GM23338 (cell line): ENCODE measurements around the gene MTHFD1L. TPM values are rescaled to one million over a fixed set of nuclear protein-coding genes. Genes with fewer than 3 reads are reported as not detected.

ENCODE experiments used
- ATAC-seq: fragments of 200-7000 bp; cut with Tn5 transposase; 3 replicates; pipeline ENCODE4 v1.9.1; 2020
- DNase-seq: peaks from one replicate; pipeline ENCODE4 v3.0.0-alpha.2; 2015; ENCODE audit warnings: low spot score
- H2AFZ ChIP-seq: fragments of 200-600 bp; sonication (generic); 2 replicates; pipeline ENCODE4 v1.8.0; 2016; ENCODE audit warnings: antibody characterized with exemption, mild to moderate bottlenecking, moderate library complexity
- H3F3A ChIP-seq: fragments of 200-600 bp; sonication (generic); replicated peaks from 2 replicates; pipeline ENCODE4 v1.8.0; 2017; ENCODE audit warnings: antibody characterized with exemption, mixed run types, low read depth
- H3K27ac ChIP-seq: fragments of 200-600 bp; sonication (generic); 2 replicates; pipeline ENCODE4 v1.6.1; 2016; ENCODE audit warnings: low read depth
- H3K27me3 ChIP-seq: fragments of 200-600 bp; sonication (generic); 2 replicates; pipeline ENCODE4 v1.8.0; 2016; ENCODE audit warnings: mild to moderate bottlenecking, mixed run types, moderate library complexity; ENCODE audit not compliant: insufficient read depth
- H3K36me3 ChIP-seq: fragments of 200-600 bp; sonication (generic); 2 replicates; pipeline ENCODE4 v1.8.0; 2016; ENCODE audit warnings: mild to moderate bottlenecking; ENCODE audit not compliant: insufficient read depth
- H3K4me1 ChIP-seq: fragments of 200-600 bp; sonication (generic); 2 replicates; pipeline ENCODE4 v1.8.0; 2016; ENCODE audit warnings: mild to moderate bottlenecking, moderate library complexity; ENCODE audit not compliant: insufficient read depth
- H3K4me2 ChIP-seq: fragments of 200-600 bp; sonication (generic); 2 replicates; pipeline ENCODE4 v1.7.1; 2017; ENCODE audit warnings: mixed run types
- H3K4me3 ChIP-seq: fragments of 200-600 bp; sonication (generic); 2 replicates; pipeline ENCODE4 v1.6.1; 2016; ENCODE audit warnings: mixed run types
- H3K79me2 ChIP-seq: fragments of 200-600 bp; sonication (generic); replicated peaks from 2 replicates; pipeline ENCODE4 v1.8.0; 2017; ENCODE audit warnings: mild to moderate bottlenecking; ENCODE audit not compliant: insufficient read depth
- H3K9me2 ChIP-seq: fragments of 200-600 bp; sonication (generic); 2 replicates; pipeline ENCODE4 v1.8.0; 2017; ENCODE audit not compliant: insufficient read depth
- H4K20me1 ChIP-seq: fragments of 200-600 bp; sonication (generic); replicated peaks from 2 replicates; pipeline ENCODE4 v1.8.0; 2017; ENCODE audit warnings: mild to moderate bottlenecking; ENCODE audit not compliant: insufficient read depth
- H3K27ac Mint-ChIP-seq: 2 replicates; pipeline ENCODE4 v1.8.0; 2020; ENCODE audit warnings: inconsistent platforms, mild to moderate bottlenecking, moderate library complexity, mixed read lengths
- H3K27me3 Mint-ChIP-seq: 3 replicates; pipeline ENCODE4 v1.8.0; 2022; ENCODE audit warnings: low read depth, mild to moderate bottlenecking, moderate library complexity, mixed read lengths, inconsistent platforms; ENCODE audit not compliant: insufficient read depth, poor library complexity
- H3K36me3 Mint-ChIP-seq: 3 replicates; pipeline ENCODE4 v1.8.0; 2021; ENCODE audit warnings: low read depth, mild to moderate bottlenecking, inconsistent platforms, moderate library complexity, mixed read lengths
- H3K4me1 Mint-ChIP-seq: 3 replicates; pipeline ENCODE4 v1.8.0; 2020; ENCODE audit warnings: mild to moderate bottlenecking, inconsistent platforms, mixed read lengths
- H3K4me3 Mint-ChIP-seq: 3 replicates; pipeline ENCODE4 v1.8.0; 2021; ENCODE audit warnings: moderate library complexity, mild to moderate bottlenecking, inconsistent platforms, mixed read lengths
- H3K9me3 Mint-ChIP-seq: 3 replicates; pipeline ENCODE4 v1.8.0; 2020; ENCODE audit warnings: moderate library complexity, mild to moderate bottlenecking, inconsistent platforms, mixed read lengths
- CTCF ChIP-seq, 2 experiments: fragments of 200-600 bp in 1 of 2; sonication (generic) in 1 of 2; conservative IDR thresholded peaks; 2 replicates each; pipeline versions ENCODE4 v1.5.1 to v1.6.1; 2016 to 2017; ENCODE audit warnings: antibody characterized with exemption in 2 of 2, low read depth in 2 of 2, mild to moderate bottlenecking in 2 of 2, moderate library complexity in 1 of 2
- JUNB ChIP-seq: IDR thresholded peaks from one replicate; pipeline ENCODE4 v1.6.1; 2016; ENCODE audit warnings: antibody characterized with exemption; ENCODE audit not compliant: unreplicated experiment
- POLR2AphosphoS5 ChIP-seq: IDR thresholded peaks from 2 replicates; pipeline ENCODE4 v1.6.1; 2016; ENCODE audit warnings: antibody characterized with exemption, low read depth
- ZNF331 ChIP-seq: fragments of 250-450 bp; sonication (Bioruptor Pico); IDR thresholded peaks from 2 replicates; pipeline ENCODE4 v1.5.0; 2020; ENCODE audit warnings: low read depth, mild to moderate bottlenecking, moderate library complexity
- polyA plus RNA-seq: library from polyadenylated mRNA; unstranded; fragments of >200 nt; fragmentation: Nextera tagmentation; extraction: Ambion mirVana; gene quantifications from 2 replicates; pipeline ENCODE4 v1.2.1, GENCODE V29; 2016
- total RNA-seq: library from RNA; depleted of rRNA; stranded (reverse); fragments of >200 nt; shearing (Covaris generic); gene quantifications from 2 replicates; pipeline ENCODE4 v1.2.3, GENCODE V29; 2014
- TF ChIP-seq, protein P1 (sequence below): IDR thresholded peaks from 2 replicates; pipeline ENCODE4 v1.6.1; 2016; ENCODE audit warnings: antibody characterized with exemption
- TF ChIP-seq, protein P2 (sequence below): IDR thresholded peaks from one replicate; pipeline ENCODE4 v1.6.1; 2018; ENCODE audit warnings: antibody characterized with exemption; ENCODE audit not compliant: unreplicated experiment

Gene MTHFD1L
- total and polyA plus RNA-seq, 2 experiments from 2014 or later, result 53.2 to 66.8 TPM

DNA sequence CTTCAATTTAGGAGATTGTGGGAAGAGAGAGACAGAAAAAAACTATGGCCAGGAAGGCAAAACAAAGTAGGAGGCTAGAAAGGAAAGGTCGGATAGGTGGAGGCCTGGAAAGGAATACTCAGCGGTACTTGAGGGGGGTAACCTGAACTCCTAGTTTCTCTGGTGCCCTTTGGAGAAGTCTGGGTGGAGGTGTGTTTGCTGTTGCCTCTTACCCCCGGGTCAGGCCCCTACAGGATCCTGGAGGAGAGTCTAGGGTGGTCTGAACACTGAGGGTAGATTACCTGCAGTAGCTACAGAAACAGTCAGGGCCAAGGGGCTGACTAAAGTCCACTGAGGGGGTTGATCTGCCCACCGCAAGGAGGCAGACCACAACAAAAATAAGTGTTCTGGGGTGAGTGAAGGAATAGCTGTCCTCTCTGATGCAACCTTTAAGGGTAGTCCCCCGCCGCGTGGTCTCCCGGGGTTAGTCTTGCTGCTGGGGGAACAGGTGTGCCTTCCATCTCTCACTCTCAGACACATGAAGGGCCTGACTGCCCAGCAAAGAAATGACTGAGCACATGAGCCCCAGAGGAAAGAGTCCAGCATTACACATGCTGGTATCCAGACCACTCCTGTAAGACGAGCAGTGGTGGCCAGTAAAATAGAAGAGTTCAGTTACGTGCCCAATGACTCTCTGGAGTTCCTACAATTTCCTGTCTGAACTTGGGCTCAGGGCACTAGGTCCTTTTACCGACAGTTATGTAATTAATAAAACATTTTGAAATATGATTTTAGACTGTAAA is 59.5 kb downstream of the MTHFD1L start (continued):
- TF ChIP-seq CTCF (conservative IDR thresholded peaks at IDR 0.05; ENCODE audit: low read depth in 2 of 2), result no peak
- TF ChIP-seq, protein P1, sequence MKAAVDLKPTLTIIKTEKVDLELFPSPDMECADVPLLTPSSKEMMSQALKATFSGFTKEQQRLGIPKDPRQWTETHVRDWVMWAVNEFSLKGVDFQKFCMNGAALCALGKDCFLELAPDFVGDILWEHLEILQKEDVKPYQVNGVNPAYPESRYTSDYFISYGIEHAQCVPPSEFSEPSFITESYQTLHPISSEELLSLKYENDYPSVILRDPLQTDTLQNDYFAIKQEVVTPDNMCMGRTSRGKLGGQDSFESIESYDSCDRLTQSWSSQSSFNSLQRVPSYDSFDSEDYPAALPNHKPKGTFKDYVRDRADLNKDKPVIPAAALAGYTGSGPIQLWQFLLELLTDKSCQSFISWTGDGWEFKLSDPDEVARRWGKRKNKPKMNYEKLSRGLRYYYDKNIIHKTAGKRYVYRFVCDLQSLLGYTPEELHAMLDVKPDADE, result no peak
- TF ChIP-seq POLR2AphosphoS5, result no peak

- DNase-seq (no peak), ATAC-seq (no peak)
- peaks cover 21% of the 10 kb centered on the region for H3K36me3 ChIP-seq
- no peaks in the 10 kb centered on the region for H3K4me1 ChIP-seq
- H3K9me2 ChIP-seq, result no peaks in the 10 kb centered on the region
- peak overlapping the region; percentile 91; the same call in 1 of the 2 replicates for H3K27ac Mint-ChIP-seq
- H4K20me1 ChIP-seq, result no peaks in the 10 kb centered on the region; the same call in none of the 2 replicates
- no peaks in the 10 kb centered on the region for H3F3A ChIP-seq
- no peaks in the 10 kb centered on the region for H3K9me3 Mint-ChIP-seq
- H2AFZ ChIP-seq, result no peak overlapping the region
- no peak overlapping the region for H3K4me2 ChIP-seq
- H3K4me3 Mint-ChIP-seq, result no peak overlapping the region
- no peaks in the 10 kb centered on the region for H3K27me3 Mint-ChIP-seq
- H3K27ac ChIP-seq, result no peak overlapping the region
- H3K36me3 Mint-ChIP-seq, result peaks cover 67% of the 10 kb centered on the region
- no peaks in the 10 kb centered on the region for H3K27me3 ChIP-seq
- no peak for TF ChIP-seq JUNB
- TF ChIP-seq ZNF331 (CRISPR knock-in tag), result no peak
- TF ChIP-seq, protein P2, sequence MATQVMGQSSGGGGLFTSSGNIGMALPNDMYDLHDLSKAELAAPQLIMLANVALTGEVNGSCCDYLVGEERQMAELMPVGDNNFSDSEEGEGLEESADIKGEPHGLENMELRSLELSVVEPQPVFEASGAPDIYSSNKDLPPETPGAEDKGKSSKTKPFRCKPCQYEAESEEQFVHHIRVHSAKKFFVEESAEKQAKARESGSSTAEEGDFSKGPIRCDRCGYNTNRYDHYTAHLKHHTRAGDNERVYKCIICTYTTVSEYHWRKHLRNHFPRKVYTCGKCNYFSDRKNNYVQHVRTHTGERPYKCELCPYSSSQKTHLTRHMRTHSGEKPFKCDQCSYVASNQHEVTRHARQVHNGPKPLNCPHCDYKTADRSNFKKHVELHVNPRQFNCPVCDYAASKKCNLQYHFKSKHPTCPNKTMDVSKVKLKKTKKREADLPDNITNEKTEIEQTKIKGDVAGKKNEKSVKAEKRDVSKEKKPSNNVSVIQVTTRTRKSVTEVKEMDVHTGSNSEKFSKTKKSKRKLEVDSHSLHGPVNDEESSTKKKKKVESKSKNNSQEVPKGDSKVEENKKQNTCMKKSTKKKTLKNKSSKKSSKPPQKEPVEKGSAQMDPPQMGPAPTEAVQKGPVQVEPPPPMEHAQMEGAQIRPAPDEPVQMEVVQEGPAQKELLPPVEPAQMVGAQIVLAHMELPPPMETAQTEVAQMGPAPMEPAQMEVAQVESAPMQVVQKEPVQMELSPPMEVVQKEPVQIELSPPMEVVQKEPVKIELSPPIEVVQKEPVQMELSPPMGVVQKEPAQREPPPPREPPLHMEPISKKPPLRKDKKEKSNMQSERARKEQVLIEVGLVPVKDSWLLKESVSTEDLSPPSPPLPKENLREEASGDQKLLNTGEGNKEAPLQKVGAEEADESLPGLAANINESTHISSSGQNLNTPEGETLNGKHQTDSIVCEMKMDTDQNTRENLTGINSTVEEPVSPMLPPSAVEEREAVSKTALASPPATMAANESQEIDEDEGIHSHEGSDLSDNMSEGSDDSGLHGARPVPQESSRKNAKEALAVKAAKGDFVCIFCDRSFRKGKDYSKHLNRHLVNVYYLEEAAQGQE, result no peak
- no peak for TF ChIP-seq CTCF (conservative IDR thresholded peaks at IDR 0.05; ENCODE audit: low read depth in 2 of 2)
- TF ChIP-seq, protein P1, result no peak
- H3K4me1 Mint-ChIP-seq, result no peaks in the 10 kb centered on the region; the same call in 2 of the 3 replicates
- no peaks in the 10 kb centered on the region for H3K79me2 ChIP-seq
- H3K4me3 ChIP-seq, result no peak overlapping the region
These were observed 60.1 kb downstream of the MTHFD1L start for GRCh38 chr6:150925590-150925928.
